ENCODE measurements around the gene STIMATE.

DNA sequence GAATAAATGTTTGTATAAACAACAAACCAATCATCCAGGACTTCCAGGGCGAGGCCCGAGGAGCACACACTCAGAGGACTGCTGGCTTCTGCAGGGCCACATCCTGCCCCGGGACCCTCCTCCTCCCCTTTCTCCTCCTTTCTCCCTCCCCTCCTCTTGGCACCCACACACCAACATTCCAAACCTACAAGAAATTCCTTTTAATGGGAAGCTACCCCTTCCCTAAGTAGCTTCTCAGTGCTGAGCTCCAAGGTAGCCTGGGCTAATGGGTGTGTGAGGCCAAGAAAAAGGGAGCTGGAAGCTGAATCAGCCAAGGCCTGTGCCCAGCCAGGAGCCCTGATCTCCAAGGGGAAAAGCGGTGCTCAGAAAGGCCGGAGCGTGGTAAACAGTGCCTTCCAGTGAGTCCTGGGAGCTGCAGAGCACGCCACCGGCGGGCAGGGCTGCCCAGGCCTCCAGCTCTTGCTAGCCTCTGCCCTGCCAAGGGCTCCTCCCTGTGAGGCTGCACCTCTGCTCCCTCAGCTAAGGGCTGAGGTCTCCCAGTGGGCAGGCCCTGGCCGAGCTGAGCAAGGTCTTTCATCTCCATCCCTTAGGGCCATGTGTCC, 98.9 kb downstream of the STIMATE start:
- TF ChIP-seq FOXA1 (IDR thresholded peaks at IDR 0.05), result no peak
- no peak for TF ChIP-seq SP1 (IDR thresholded peaks at IDR 0.05)

All from HEK293T (cell line).